ENCODE data around the gene HSPA12A. TPM values are rescaled to one million over a fixed set of nuclear protein-coding genes. Genes with fewer than 3 reads are reported as not detected.

HSPA12A gene
- total and polyA plus RNA-seq, 7 donors, result 1.4 to 17.4 (median 12.3) TPM

GRCh38 chr10:116779076-116779687 is 36.8 kb upstream of the HSPA12A start:
- WGBS, 2 donors, result 78 to 84% methylated on average over 16 of the region's 16 CpGs
- H3K27ac ChIP-seq, result no peak overlapping the region
- H3K27me3 ChIP-seq, result no peaks in the 10 kb centered on the region
- H3K4me1 ChIP-seq, result no peaks in the 10 kb centered on the region
- no peak for TF ChIP-seq EP300 (IDR thresholded peaks at IDR 0.05)
- TF ChIP-seq POLR2A (IDR thresholded peaks at IDR 0.05), result no peak
- TF ChIP-seq POLR2AphosphoS5 (IDR thresholded peaks at IDR 0.05), result no peak
- no peak for TF ChIP-seq CTCF (IDR thresholded peaks at IDR 0.05)
- intact Hi-C loops (cut with DNase I), result no loop called here
- H3K9me3 ChIP-seq, result no peaks in the 10 kb centered on the region
- peak; percentile 56 for DNase-seq
- H3K36me3 ChIP-seq, result no peaks in the 10 kb centered on the region
- no peak overlapping the region for H3K4me3 ChIP-seq

GRCh38 chr10:116777006-116777405 is 34.6 kb upstream of the HSPA12A start:
- Histone ChIP-seq H3K4me1 (no peaks in the 10 kb centered on the region), H3K9me3 (no peaks in the 10 kb centered on the region), H3K36me3 (no peaks in the 10 kb centered on the region), H3K4me3 (no peak overlapping the region), H3K27ac (no peak overlapping the region), H3K27me3 (no peaks in the 10 kb centered on the region)
- intact Hi-C loops (cut with DNase I), result no loop called here
- DNase-seq, result peak; percentile 43
- TF ChIP-seq CTCF (IDR thresholded peaks at IDR 0.05) (no peak), POLR2AphosphoS5 (IDR thresholded peaks at IDR 0.05) (no peak), EP300 (IDR thresholded peaks at IDR 0.05) (no peak), POLR2A (IDR thresholded peaks at IDR 0.05) (no peak)
- 28 to 76% methylated on average over 8 of the region's 8 CpGs for WGBS, 2 donors

- DNase-seq, result peak; percentile 52
- Histone ChIP-seq H3K27me3 (no peaks in the 10 kb centered on the region), H3K4me3 (no peak overlapping the region), H3K9me3 (no peaks in the 10 kb centered on the region), H3K27ac (no peak overlapping the region), H3K36me3 (no peaks in the 10 kb centered on the region), H3K4me1 (no peaks in the 10 kb centered on the region)
- intact Hi-C loops (cut with DNase I), result no loop called here
- TF ChIP-seq POLR2A (IDR thresholded peaks at IDR 0.05), result no peak
- TF ChIP-seq POLR2AphosphoS5 (IDR thresholded peaks at IDR 0.05), result no peak
- no peak for TF ChIP-seq CTCF (IDR thresholded peaks at IDR 0.05)
- TF ChIP-seq EP300 (IDR thresholded peaks at IDR 0.05), result no peak
- 72 to 79% methylated on average over 15 of the region's 15 CpGs for WGBS, 2 donors
Measured at GRCh38 chr10:116775488-116776400, 33.4 kb upstream of the HSPA12A start.

- TF ChIP-seq POLR2AphosphoS5 (IDR thresholded peaks at IDR 0.05) (no peak), EP300 (IDR thresholded peaks at IDR 0.05) (no peak), CTCF (IDR thresholded peaks at IDR 0.05) (no peak), POLR2A (IDR thresholded peaks at IDR 0.05) (no peak)
- no peaks in the 10 kb centered on the region for H3K9me3 ChIP-seq
- no peaks in the 10 kb centered on the region for H3K36me3 ChIP-seq
- intact Hi-C loops (cut with DNase I), result no loop called here
- H3K27ac ChIP-seq, result no peak overlapping the region
- no peaks in the 10 kb centered on the region for H3K4me1 ChIP-seq
- WGBS, 2 donors, result 12 to 43% methylated on average over 6 of the region's 6 CpGs
- H3K4me3 ChIP-seq, result no peak overlapping the region
- DNase-seq, result peak; percentile 53
- H3K27me3 ChIP-seq, result no peaks in the 10 kb centered on the region
Measured at GRCh38 chr10:116774728-116775151, 32.4 kb upstream of the HSPA12A start.

Data from sigmoid colon (tissue), 7 donors.